Liver (tissue), 3 donors: Measurements from ENCODE around the gene RNASE7.

Experiments
- EGR1 ChIP-seq, 2 donors: IDR thresholded peaks; 2 replicates each; pipeline ENCODE4 v1.6.1; 2016 to 2018; ENCODE audit warnings: antibody characterized with exemption in 2 of 2, low read depth in 2 of 2
- FOXA1 ChIP-seq: IDR thresholded peaks from 2 replicates; pipeline ENCODE4 v1.6.1; 2016; ENCODE audit warnings: antibody characterized with exemption
- GABPA ChIP-seq, 2 donors: IDR thresholded peaks in 1 of 2; conservative IDR thresholded peaks in 1 of 2; 2 replicates each; pipeline ENCODE4 v1.6.1; 2016; ENCODE audit warnings: antibody characterized with exemption in 2 of 2, mild to moderate bottlenecking in 1 of 2, moderate library complexity in 1 of 2
- RAD21 ChIP-seq, 2 donors: IDR thresholded peaks; 2 replicates each; pipeline ENCODE4 v1.6.1; 2016; ENCODE audit warnings: antibody characterized with exemption in 2 of 2, mild to moderate bottlenecking in 2 of 2
- RXRA ChIP-seq, 2 donors: IDR thresholded peaks; 2 replicates each; pipeline ENCODE4 v1.6.1; 2017 to 2018; ENCODE audit warnings: antibody characterized with exemption in 2 of 2, mild to moderate bottlenecking in 1 of 2
- TAF1 ChIP-seq: conservative IDR thresholded peaks from 2 replicates; pipeline ENCODE4 v1.6.1; 2016; ENCODE audit warnings: antibody characterized with exemption, mild to moderate bottlenecking
- TF ChIP-seq, protein P1 (sequence below): fragments of 150-350 bp; IDR thresholded peaks from 2 replicates; pipeline ENCODE4 v1.5.1; 2017; ENCODE audit warnings: improper control_type of control experiment, low read depth, low read length; ENCODE audit not compliant: missing input control
- TF ChIP-seq, protein P2 (sequence below): IDR thresholded peaks from 2 replicates; pipeline ENCODE4 v1.6.1; 2016; ENCODE audit warnings: antibody characterized with exemption, mild to moderate bottlenecking
- TF ChIP-seq, protein P3 (sequence below): IDR thresholded peaks from 2 replicates; pipeline ENCODE4 v1.6.1; 2016; ENCODE audit warnings: antibody characterized with exemption
- donor health status: healthy.
- donor health status: healthy.

DNA sequence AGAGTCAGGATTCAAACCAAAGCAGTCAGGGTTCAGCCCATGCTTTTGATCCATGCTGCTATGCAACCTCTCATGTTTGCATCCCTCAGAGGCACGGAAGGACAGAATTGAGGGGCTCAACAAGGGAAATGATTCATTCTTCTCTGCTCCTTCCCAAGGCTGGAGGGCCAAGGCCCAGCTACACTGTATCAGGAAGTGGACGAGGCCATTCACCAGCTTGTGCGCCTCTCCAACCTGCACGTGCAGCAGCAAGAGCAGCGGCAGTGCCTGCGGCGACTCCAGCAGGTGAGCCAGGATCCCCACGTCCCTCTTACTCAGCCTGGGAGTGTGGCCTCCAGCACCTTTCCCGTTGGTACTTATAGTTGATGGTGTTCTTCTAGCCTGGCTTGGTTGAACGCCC, 36.6 kb downstream of the RNASE7 start:
- no peak for TF ChIP-seq RAD21 (IDR thresholded peaks at IDR 0.05)
- TF ChIP-seq GABPA (IDR thresholded peaks at IDR 0.05 in 1 of 2, conservative IDR thresholded peaks at IDR 0.05 in 1 of 2), result no peak
- TF ChIP-seq, protein P1, sequence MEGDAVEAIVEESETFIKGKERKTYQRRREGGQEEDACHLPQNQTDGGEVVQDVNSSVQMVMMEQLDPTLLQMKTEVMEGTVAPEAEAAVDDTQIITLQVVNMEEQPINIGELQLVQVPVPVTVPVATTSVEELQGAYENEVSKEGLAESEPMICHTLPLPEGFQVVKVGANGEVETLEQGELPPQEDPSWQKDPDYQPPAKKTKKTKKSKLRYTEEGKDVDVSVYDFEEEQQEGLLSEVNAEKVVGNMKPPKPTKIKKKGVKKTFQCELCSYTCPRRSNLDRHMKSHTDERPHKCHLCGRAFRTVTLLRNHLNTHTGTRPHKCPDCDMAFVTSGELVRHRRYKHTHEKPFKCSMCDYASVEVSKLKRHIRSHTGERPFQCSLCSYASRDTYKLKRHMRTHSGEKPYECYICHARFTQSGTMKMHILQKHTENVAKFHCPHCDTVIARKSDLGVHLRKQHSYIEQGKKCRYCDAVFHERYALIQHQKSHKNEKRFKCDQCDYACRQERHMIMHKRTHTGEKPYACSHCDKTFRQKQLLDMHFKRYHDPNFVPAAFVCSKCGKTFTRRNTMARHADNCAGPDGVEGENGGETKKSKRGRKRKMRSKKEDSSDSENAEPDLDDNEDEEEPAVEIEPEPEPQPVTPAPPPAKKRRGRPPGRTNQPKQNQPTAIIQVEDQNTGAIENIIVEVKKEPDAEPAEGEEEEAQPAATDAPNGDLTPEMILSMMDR, result no peak
- TF ChIP-seq, protein P2, sequence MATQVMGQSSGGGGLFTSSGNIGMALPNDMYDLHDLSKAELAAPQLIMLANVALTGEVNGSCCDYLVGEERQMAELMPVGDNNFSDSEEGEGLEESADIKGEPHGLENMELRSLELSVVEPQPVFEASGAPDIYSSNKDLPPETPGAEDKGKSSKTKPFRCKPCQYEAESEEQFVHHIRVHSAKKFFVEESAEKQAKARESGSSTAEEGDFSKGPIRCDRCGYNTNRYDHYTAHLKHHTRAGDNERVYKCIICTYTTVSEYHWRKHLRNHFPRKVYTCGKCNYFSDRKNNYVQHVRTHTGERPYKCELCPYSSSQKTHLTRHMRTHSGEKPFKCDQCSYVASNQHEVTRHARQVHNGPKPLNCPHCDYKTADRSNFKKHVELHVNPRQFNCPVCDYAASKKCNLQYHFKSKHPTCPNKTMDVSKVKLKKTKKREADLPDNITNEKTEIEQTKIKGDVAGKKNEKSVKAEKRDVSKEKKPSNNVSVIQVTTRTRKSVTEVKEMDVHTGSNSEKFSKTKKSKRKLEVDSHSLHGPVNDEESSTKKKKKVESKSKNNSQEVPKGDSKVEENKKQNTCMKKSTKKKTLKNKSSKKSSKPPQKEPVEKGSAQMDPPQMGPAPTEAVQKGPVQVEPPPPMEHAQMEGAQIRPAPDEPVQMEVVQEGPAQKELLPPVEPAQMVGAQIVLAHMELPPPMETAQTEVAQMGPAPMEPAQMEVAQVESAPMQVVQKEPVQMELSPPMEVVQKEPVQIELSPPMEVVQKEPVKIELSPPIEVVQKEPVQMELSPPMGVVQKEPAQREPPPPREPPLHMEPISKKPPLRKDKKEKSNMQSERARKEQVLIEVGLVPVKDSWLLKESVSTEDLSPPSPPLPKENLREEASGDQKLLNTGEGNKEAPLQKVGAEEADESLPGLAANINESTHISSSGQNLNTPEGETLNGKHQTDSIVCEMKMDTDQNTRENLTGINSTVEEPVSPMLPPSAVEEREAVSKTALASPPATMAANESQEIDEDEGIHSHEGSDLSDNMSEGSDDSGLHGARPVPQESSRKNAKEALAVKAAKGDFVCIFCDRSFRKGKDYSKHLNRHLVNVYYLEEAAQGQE, result no peak
- TF ChIP-seq TAF1, result no peak
- TF ChIP-seq EGR1 (IDR thresholded peaks at IDR 0.05; ENCODE audit: low read depth in 2 of 2), result no peak
- TF ChIP-seq, protein P3, sequence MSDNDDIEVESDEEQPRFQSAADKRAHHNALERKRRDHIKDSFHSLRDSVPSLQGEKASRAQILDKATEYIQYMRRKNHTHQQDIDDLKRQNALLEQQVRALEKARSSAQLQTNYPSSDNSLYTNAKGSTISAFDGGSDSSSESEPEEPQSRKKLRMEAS, result no peak
- TF ChIP-seq FOXA1, result no peak
- no peak for TF ChIP-seq RXRA (IDR thresholded peaks at IDR 0.05)
